B cell (primary cell): ENCODE data around the gene PGA5. TPM values are rescaled to one million over a fixed set of nuclear protein-coding genes. Genes with fewer than 3 reads are reported as not detected.

Experiments used
- ATAC-seq: fragments of 200-7000 bp; cut with Tn5 transposase; one replicate; pipeline ENCODE4 v1.10.0; 2021; ENCODE audit warnings: low read depth, mild to moderate bottlenecking, moderate number of reproducible peaks, moderate library complexity
- CTCF ChIA-PET: fragments of 350-600 bp; sonication (Branson Sonifier 250); formaldehyde crosslinking; loops from one replicate; lab custom pipeline; 2021; ENCODE audit warnings: antibody characterized with exemption, inconsistent platforms; lab: Charles Lee
- POLR2A ChIA-PET: fragments of 350-600 bp; sonication (Branson Sonifier 250); formaldehyde crosslinking; loops from one replicate; lab custom pipeline; 2021; ENCODE audit warnings: antibody characterized with exemption; lab: Charles Lee
- DNase-seq: peaks from one replicate; pipeline ENCODE4 v3.0.0; 2013
- H2AFZ ChIP-seq: 2 replicates; pipeline ENCODE4 v1.6.1; 2012; ENCODE audit warnings: mild to moderate bottlenecking, low read depth, low read length; ENCODE audit not compliant: insufficient read depth, poor library complexity, severe bottlenecking
- H3K27ac ChIP-seq, 2 donors: 1 replicate in 1 of 2; 2 replicates in 1 of 2; pipeline ENCODE4 v1.5.1; 2012 to 2013; ENCODE audit warnings: low read length in 2 of 2, mild to moderate bottlenecking in 2 of 2, moderate library complexity in 1 of 2
- H3K27me3 ChIP-seq, 4 experiments: fragments of 200-600 bp in 1 of 4; sonication (generic) in 1 of 4; replicated peaks in 1 of 4; 1 replicate in 2 of 4; 2 replicates in 2 of 4; pipeline versions ENCODE4 v1.6.1 to v1.7.0; 2013 to 2016; ENCODE audit warnings: low read length in 3 of 4, mild to moderate bottlenecking in 2 of 4, mixed read lengths in 1 of 4, moderate library complexity in 1 of 4; ENCODE audit not compliant: insufficient read depth in 4 of 4, control insufficient read depth in 3 of 4; ENCODE audit errors: control extremely low read depth in 1 of 4
- H3K36me3 ChIP-seq, 2 experiments: replicated peaks in 1 of 2; 1 replicate in 1 of 2; 2 replicates in 1 of 2; pipeline versions ENCODE4 v1.6.1 to v1.7.1; 2013; ENCODE audit warnings: low read length in 1 of 2; ENCODE audit not compliant: insufficient read depth in 2 of 2, control insufficient read depth in 1 of 2; ENCODE audit errors: control extremely low read depth in 1 of 2, extremely low read depth in 1 of 2
- H3K4me1 ChIP-seq, 2 donors: fragments of 200-600 bp in 1 of 2; sonication (generic) in 1 of 2; 1 replicate in 1 of 2; 2 replicates in 1 of 2; pipeline versions ENCODE4 v1.5.1 to v1.6.1; 2013 to 2017; ENCODE audit warnings: low read length in 2 of 2; ENCODE audit not compliant: control insufficient read depth in 2 of 2, insufficient read depth in 2 of 2
- H3K4me2 ChIP-seq: replicated peaks from 2 replicates; pipeline ENCODE3; 2012; ENCODE audit warnings: mild to moderate bottlenecking, low read depth, low read length; ENCODE audit not compliant: poor library complexity, severe bottlenecking
- H3K4me3 ChIP-seq, 5 experiments: fragments of 200-600 bp in 1 of 5; sonication (generic) in 1 of 5; 1 replicate in 3 of 5; 2 replicates in 2 of 5; pipeline versions ENCODE4 v1.5.1 to v1.7.0; 2011 to 2016; ENCODE audit warnings: low read length in 4 of 5, mild to moderate bottlenecking in 4 of 5, low read depth in 2 of 5, control low read depth in 1 of 5, moderate library complexity in 1 of 5; ENCODE audit not compliant: insufficient read depth in 1 of 5; ENCODE audit errors: control extremely low read depth in 1 of 5, extremely low read depth in 1 of 5
- H3K79me2 ChIP-seq: fragments of 200-600 bp; sonication (generic); one replicate; pipeline ENCODE4 v1.6.0; 2016; ENCODE audit warnings: low read length; ENCODE audit not compliant: control insufficient read depth, insufficient read depth
- H3K9ac ChIP-seq: fragments of 200-600 bp; sonication (generic); 2 replicates; pipeline ENCODE4 v1.6.1; 2017; ENCODE audit warnings: mild to moderate bottlenecking, low read length, moderate library complexity
- H3K9me3 ChIP-seq, 3 donors: one replicate each; pipeline versions ENCODE4 v1.6.1 to v1.7.1; 2013; ENCODE audit warnings: low read length in 2 of 3; ENCODE audit not compliant: control insufficient read depth in 2 of 3, insufficient read depth in 1 of 3; ENCODE audit errors: control extremely low read depth in 1 of 3
- H4K20me1 ChIP-seq: 2 replicates; pipeline ENCODE4 v1.6.0; 2012; ENCODE audit warnings: mild to moderate bottlenecking, low read length; ENCODE audit not compliant: insufficient read depth, control insufficient read depth, poor library complexity, severe bottlenecking
- H3K27ac Mint-ChIP-seq: one replicate; pipeline ENCODE4 v1.8.0; 2021; ENCODE audit warnings: mixed read lengths
- H3K27me3 Mint-ChIP-seq: one replicate; pipeline ENCODE4 v1.8.0; 2021; ENCODE audit warnings: mixed read lengths
- H3K4me1 Mint-ChIP-seq: one replicate; pipeline ENCODE4 v1.8.0; 2021; ENCODE audit warnings: mixed read lengths
- H3K4me3 Mint-ChIP-seq: one replicate; pipeline ENCODE4 v1.8.0; 2021; ENCODE audit warnings: mixed read lengths
- H3K9me3 Mint-ChIP-seq: one replicate; pipeline ENCODE4 v1.8.0; 2022; ENCODE audit warnings: mixed read lengths; ENCODE audit not compliant: insufficient read depth
- CTCF ChIP-seq: fragments of 200-600 bp; IDR thresholded peaks from one replicate; pipeline ENCODE4 v1.8.0; 2022; ENCODE audit warnings: antibody characterized with exemption, mild to moderate bottlenecking
- EZH2 ChIP-seq: IDR thresholded peaks from 2 replicates; pipeline ENCODE4 v1.6.1; 2012; ENCODE audit warnings: borderline replicate concordance, low read depth, mild to moderate bottlenecking, moderate library complexity, low read length; ENCODE audit not compliant: insufficient read depth, poor library complexity, severe bottlenecking
- WGBS: methylation state at CpG from one replicate; pipeline ENCODE4 v1.1.5; 2013; ENCODE audit warnings: missing lambda C conversion rate; ENCODE audit not compliant: insufficient coverage; 5-methylcytosine and 5-hydroxymethylcytosine counted together
- intact Hi-C: fragments of 100-400 bp; cut with micrococcal nuclease; formaldehyde crosslinking; loops from one replicate; pipeline ENCODE4 v1.10.0; 2022
- polyA plus RNA-seq: library from polyadenylated mRNA; depleted of rRNA; stranded (reverse); fragments of >200 nt; gene quantifications from 2 replicates; pipeline ENCODE4 v1.2.3, GENCODE V29; 2012
- total RNA-seq, 2 donors: library from RNA; stranded (reverse); fragments of 120-200 nt in 1 of 2; gene quantifications; 1 replicate in 1 of 2; 2 replicates in 1 of 2; pipeline versions ENCODE4 v1.2.3 to v1.2.4, GENCODE V29; 2013 to 2022

The PGA5 gene
- total and polyA plus RNA-seq, 2 donors (not counting 1 experiment from before 2014, with no cell fraction given), result not detected

GRCh38 chr11:61274084-61274483, 33.1 kb downstream of the PGA5 start:
- Histone ChIP-seq H3K4me3 (no peak overlapping the region), H4K20me1 (no peaks in the 10 kb centered on the region), H3K9me3 (no peaks in the 10 kb centered on the region), H3K36me3 (no peaks in the 10 kb centered on the region), H3K9ac (no peak overlapping the region), H3K27ac (no peak overlapping the region), H3K79me2 (no peaks in the 10 kb centered on the region), H3K27me3 (no peaks in the 10 kb centered on the region), H3K4me1 (no peaks in the 10 kb centered on the region), H3K4me2 (no peak overlapping the region), H2AFZ (no peak overlapping the region)
- Mint-ChIP-seq H3K27me3 (no peaks in the 10 kb centered on the region), H3K4me1 (no peaks in the 10 kb centered on the region), H3K9me3 (no peaks in the 10 kb centered on the region), H3K27ac (no peak overlapping the region), H3K4me3 (no peak overlapping the region)
- ChIA-PET CTCF (no interaction called here), POLR2A (no interaction called here)
- no peak for TF ChIP-seq EZH2
- TF ChIP-seq CTCF, result no peak
- intact Hi-C loops, result no loop called here
- DNase-seq (no peak), ATAC-seq (no peak)
- WGBS, result 100% methylated on average over 2 of the region's 4 CpGs

- POLR2A ChIA-PET, result no interaction called here
- intact Hi-C loops, result no loop called here
- TF ChIP-seq EZH2 (no peak), CTCF (no peak)
- Mint-ChIP-seq H3K4me3 (no peak overlapping the region), H3K27ac (no peak overlapping the region), H3K9me3 (no peaks in the 10 kb centered on the region), H3K4me1 (no peaks in the 10 kb centered on the region), H3K27me3 (no peaks in the 10 kb centered on the region)
- no peaks in the 10 kb centered on the region for H3K4me1 ChIP-seq
- DNase-seq, result no peak
- H3K9me3 ChIP-seq, result no peaks in the 10 kb centered on the region
- no peak overlapping the region for H3K9ac ChIP-seq
- H3K4me3 ChIP-seq, result no peak overlapping the region
- no peak overlapping the region for H3K4me2 ChIP-seq
- no peaks in the 10 kb centered on the region for H4K20me1 ChIP-seq
- H3K79me2 ChIP-seq, result no peaks in the 10 kb centered on the region
- no peak overlapping the region for H3K27ac ChIP-seq
- H3K36me3 ChIP-seq, result no peaks in the 10 kb centered on the region
- ATAC-seq, result no peak
- CTCF ChIA-PET, result no interaction called here
- H2AFZ ChIP-seq, result no peak overlapping the region
- no peaks in the 10 kb centered on the region for H3K27me3 ChIP-seq
- WGBS, result 100% methylated on average over 1 of the region's 4 CpGs
Measured at GRCh38 chr11:61275191-61275590, 34.2 kb downstream of the PGA5 start.
